HK-2 (cell line): ENCODE data around the gene ITGB4.

Experiments used
- DNase-seq: peaks from one replicate; pipeline ENCODE4 v3.0.0-alpha.2; 2018; ENCODE audit not compliant: unreplicated experiment

ITGB4 gene

GRCh38 chr17:75731716-75732498 is 10.6 kb downstream of the ITGB4 start:
- no peak for DNase-seq

GRCh38 chr17:75733471-75733870 is 12.2 kb downstream of the ITGB4 start:
- DNase-seq = no peak

GRCh38 chr17:75734674-75735294 is 13.5 kb downstream of the ITGB4 start:
- no peak for DNase-seq

DNA sequence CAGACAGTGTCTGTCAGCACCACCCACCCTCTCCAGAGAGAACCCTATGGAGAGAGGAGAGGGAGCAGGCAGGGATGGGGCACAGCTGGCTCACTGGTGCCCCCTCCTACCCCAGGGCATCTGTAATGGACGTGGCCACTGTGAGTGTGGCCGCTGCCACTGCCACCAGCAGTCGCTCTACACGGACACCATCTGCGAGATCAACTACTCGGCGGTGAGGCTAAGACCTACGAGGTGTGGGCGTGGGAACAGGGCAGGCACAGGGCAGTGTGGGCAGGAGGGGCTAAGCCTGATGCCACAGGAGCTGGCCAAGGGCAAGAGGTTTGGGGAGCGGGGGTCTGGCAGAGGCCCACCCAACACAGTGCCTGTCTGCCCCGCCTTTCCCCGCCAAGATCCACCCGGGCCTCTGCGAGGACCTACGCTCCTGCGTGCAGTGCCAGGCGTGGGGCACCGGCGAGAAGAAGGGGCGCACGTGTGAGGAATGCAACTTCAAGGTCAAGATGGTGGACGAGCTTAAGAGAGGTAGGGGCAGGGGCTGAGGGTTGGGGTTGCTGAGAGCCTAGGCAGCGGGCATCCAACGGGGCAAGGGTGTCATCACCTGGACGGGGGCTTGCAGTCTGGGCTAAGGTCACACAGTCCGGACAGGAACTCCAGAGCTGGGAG is 15.0 kb downstream of the ITGB4 start:
- DNase-seq = no peak

DNA sequence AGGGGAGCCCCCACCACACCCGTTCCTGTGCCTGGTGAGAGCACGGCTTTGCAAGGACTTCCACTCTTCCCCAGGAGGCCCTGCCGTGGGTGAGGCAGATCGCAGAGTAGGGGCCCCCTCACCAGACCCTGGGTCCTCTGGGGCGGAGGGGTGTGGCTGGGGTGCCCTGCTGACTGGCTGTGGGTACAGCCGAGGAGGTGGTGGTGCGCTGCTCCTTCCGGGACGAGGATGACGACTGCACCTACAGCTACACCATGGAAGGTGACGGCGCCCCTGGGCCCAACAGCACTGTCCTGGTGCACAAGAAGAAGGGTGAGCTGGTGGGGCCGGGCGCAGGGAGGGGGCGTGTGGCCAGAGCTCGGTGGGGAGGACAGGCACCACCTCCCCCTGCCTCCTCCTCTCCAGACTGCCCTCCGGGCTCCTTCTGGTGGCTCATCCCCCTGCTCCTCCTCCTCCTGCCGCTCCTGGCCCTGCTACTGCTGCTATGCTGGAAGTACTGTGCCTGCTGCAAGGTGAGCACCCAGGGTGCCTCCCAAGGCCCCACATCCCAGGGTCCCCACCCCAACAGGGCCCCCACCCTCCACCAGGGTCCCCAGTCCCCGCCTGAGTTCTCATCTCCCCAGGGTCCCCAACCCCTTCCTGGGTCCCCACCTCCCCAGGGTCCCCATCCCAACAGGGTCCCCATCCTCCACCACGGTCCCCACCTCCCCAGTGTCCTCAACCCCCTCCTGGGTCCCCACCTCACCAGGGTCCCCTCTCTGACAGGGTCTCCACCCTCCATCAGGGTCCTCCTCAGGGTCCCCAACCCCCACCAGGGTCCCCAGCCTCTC is 16.1 kb downstream of the ITGB4 start:
- DNase-seq = no peak

DNA sequence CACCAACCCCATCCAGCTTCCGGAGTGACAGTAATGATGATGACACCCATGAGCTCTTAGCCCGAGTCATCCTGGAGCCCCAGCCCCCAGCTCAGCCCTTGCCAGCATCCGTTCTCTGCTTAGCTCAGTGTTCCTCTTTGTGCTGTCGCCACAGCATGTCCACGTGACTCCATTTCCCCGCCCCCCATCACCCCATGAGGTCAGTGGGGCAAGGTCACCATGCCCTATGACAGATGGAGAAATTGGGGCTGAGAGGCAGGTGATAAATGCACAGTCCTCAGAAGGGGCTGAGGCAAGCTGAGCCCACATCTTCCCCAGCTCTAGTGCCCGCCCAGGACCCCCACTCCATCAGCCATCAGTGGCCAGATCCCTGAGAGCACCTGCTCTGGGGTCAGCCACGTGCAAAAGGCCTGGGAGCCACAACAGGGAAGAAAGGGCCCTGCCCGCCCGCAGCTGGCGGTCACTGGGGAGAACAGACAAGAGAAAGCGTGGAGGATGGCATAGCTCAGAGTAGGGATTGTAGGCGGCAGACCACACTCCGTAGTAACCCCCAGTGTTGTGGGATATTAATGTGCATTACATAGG is 17.1 kb downstream of the ITGB4 start:
- peak; percentile 60 for DNase-seq

DNA sequence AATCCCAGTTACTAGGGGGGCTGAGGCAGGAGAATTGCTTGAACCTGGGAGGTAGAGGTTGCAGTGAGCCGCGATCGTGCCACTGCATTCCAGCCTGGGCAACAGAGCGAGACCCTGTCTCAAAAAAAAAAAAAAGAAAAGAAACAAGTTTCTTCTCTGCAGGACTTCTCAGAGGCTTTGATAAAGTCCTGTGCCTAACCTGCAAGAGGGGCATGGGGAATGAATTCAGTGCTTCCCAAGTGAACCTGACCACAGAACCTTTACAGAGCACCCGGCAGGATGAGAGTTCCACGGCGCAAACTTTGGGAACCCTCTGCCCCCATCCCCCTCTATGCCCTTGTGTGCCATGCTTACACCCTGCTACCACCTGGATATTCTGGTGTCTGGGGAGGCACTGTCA is 17.9 kb downstream of the ITGB4 start:
- no peak for DNase-seq

DNA sequence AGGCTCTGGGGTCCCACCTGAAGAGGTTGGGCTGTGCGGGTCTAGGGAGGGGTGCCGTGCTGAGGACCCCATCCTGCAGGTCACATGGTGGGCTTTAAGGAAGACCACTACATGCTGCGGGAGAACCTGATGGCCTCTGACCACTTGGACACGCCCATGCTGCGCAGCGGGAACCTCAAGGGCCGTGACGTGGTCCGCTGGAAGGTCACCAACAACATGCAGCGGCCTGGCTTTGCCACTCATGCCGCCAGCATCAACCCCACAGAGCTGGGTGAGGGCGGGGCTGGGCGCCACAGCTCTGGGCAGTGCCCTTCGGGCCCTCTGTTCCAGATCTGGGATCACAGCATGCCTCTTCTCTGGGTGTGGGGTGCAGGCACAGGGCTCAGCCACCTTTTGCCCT is 18.5 kb downstream of the ITGB4 start:
- DNase-seq = no peak

DNA sequence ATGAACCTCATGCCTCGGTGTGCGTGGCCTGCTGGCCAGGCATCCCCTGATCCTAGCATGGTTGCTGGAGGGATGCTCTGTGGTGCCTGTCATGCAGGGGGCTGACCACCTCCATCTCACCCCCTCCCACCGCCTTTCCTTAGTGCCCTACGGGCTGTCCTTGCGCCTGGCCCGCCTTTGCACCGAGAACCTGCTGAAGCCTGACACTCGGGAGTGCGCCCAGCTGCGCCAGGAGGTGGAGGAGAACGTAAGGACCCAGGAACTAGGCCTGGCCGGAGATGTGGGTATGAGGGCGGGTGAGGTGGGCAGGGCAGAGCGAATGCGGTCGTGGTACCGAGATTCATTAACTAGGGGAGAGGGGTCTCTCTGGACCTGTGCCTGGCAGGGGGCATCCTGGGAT is 19.0 kb downstream of the ITGB4 start:
- no peak for DNase-seq

DNA sequence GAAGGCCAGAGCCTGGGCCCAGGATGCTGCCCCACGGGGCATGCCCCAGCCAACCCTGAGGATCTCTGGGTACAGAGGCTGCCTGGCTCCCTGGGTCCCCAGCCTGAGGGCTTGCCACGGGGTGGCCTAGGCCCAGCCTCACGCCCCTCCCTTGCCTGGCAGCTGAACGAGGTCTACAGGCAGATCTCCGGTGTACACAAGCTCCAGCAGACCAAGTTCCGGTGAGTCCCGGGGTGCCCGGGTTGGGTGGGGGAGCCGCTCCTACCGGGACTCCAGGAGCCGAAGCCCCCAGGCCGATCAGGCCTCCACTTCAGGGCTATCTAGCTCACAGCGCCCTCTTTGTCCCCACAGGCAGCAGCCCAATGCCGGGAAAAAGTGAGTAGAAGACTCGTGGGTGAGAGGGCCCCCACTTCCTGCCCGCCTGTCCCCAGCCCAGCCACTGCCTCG is 19.4 kb downstream of the ITGB4 start:
- DNase-seq = no peak

GRCh38 chr17:75742337-75742736 is 21.1 kb downstream of the ITGB4 start:
- DNase-seq = no peak

DNA sequence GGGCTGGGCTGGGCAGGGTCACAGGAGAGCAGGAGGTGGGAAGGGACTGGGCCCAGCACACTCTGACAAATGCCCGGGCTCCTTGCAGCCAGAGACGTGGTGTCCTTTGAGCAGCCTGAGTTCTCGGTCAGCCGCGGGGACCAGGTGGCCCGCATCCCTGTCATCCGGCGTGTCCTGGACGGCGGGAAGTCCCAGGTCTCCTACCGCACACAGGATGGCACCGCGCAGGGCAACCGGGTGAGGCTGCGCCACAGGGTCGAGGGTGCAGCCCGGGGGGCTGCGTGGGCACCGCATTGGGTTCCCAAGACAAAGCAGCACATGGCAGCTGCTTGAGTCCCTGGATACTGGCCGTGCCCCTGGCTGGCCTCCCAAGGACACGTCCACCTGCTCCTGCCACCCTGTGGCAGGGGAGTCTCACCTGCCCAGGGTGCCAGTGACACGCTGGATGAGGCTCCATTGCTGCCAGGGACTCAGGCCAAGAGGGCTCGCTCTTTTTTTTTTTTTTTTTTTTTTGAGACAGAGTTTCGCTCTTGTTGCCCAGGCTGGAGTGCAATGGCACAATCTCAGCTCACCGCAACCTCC is 22.5 kb downstream of the ITGB4 start:
- no peak for DNase-seq

- DNase-seq = no peak
Observed at GRCh38 chr17:75748706-75749105, 27.4 kb downstream of the ITGB4 start.

DNA sequence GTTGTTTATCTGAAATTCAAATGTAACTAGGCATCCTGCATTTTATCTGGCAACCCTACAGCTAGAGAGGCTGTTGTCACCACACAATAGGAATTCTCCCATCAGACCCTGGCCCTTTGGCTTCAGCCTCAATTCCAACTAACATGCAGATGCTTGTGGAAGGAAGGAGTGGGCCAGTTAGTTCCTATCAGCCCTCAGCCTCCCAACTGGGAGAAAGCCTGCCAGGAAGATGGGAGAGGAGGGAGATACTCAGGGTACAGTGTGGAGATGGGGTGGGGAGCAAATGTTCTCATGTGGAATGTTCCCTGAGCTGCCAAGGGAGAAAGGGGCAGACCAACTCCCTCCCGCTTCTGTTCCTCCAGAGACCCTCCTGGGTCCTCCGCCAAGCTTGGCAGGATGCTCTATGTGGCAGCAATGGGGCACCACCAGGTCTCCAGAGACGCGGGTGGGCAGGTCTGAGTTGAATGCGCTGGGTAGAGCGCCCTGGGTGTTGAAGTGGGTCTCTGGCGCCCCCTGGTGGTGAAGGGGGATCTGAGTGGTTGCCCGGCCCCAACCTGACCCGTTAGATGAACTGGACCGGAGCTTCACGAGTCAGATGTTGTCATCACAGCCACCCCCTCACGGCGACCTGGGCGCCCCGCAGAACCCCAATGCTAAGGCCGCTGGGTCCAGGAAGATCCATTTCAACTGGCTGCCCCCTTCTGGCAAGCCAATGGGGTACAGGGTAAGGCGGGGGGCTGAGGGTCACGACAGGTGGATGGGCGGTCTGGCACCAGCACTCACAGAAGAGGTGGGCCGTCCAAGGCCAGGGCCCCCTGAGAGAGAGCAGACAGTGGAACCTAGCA is 28.5 kb downstream of the ITGB4 start:
- DNase-seq = peak; percentile 87

- no peak for DNase-seq
Observed at GRCh38 chr17:75750661-75751423, 29.6 kb downstream of the ITGB4 start.

DNA sequence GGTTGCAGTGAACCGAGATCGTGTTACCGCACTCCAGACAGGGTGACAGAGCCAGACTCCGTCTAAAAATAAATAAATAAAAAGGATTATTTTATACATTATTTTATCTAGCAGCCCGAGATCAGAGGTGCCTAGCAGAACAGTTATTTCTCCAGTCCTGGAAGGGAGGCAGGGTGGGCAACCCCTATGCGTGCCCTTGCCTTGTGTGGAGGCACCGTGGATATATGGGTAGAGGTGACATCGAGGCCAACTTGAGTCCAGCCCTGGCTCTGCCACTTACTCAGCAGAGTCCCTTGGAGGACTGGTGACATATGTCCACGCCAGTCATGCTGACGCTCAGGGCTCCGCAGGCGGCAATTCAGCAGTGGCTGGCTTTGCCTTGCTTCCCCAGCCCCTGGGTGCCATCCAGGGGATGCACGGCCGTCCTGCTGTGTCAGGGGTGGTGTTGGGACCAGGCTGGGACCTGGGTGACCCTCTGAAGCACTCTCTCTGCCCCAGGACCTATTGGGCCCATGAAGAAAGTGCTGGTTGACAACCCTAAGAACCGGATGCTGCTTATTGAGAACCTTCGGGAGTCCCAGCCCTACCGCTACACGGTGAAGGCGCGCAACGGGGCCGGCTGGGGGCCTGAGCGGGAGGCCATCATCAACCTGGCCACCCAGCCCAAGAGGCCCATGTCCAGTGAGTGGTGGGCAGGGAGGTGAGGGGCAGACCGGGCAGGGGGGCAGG is 30.6 kb downstream of the ITGB4 start:
- no peak for DNase-seq

- no peak for DNase-seq
Observed at GRCh38 chr17:75752405-75752709, 31.1 kb downstream of the ITGB4 start.

DNA sequence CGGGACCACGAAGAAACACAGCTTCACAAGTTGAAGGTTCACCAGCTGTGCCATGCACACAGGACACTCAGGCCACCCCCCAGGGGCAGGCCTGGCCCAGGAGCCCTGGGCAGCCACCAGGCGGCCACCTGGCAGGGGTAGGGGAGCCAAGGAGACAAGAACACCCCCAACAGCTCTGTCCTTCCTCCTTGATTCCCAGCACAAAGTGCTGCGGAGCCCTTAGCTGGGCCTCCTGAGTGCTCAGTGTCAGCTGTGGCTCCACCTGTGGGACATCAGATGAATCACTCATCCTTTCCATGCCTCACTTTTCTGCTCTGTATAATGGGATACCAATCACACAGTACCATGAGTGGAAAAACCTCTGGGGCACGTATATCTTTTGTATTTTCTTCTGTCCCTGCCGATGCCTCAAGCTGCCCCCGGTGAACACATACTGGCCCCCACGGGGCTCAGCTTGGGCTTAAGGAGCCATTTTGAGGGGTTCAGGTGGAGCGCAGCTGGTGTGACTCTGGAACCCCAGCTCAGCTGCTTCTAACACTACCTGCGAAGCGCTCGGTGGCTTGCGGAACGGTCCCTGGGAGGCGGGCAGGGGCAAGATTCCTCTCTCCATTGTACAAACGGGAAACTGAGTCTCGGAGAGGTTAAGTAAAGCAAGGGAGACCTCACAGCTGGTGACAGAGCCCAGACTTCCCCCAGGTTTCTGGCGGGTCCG is 31.7 kb downstream of the ITGB4 start:
- no peak for DNase-seq
